GM19395 (cell line): ENCODE data around the gene PACSIN2.

Experiments
- ATAC-seq: cut with Tn5 transposase; IDR thresholded peaks from one replicate; pipeline ENCODE4 v1.9.1; 2021; ENCODE audit warnings: mild to moderate bottlenecking, moderate library complexity; ENCODE audit not compliant: unreplicated experiment

The PACSIN2 gene

GRCh38 chr22:42909363-42910058 is 105.4 kb downstream of the PACSIN2 start:
- no peak for ATAC-seq

- ATAC-seq = no peak
Measured at GRCh38 chr22:42908374-42908746, 106.6 kb downstream of the PACSIN2 start.

GRCh38 chr22:42907404-42908373 is 107.3 kb downstream of the PACSIN2 start:
- no peak for ATAC-seq

- no peak for ATAC-seq
Measured at GRCh38 chr22:42906605-42907348, 108.2 kb downstream of the PACSIN2 start.

GRCh38 chr22:42905702-42906183 is 109.2 kb downstream of the PACSIN2 start:
- no peak for ATAC-seq

GRCh38 chr22:42905217-42905616 is 109.7 kb downstream of the PACSIN2 start:
- ATAC-seq = no peak

- ATAC-seq = no peak
Measured at GRCh38 chr22:42904050-42904449, 110.9 kb downstream of the PACSIN2 start.

- ATAC-seq = no peak
Measured at GRCh38 chr22:42902875-42903510, 112.0 kb downstream of the PACSIN2 start.

- no peak for ATAC-seq
Measured at GRCh38 chr22:42901790-42902508, 113.0 kb downstream of the PACSIN2 start.

- ATAC-seq = no peak
Measured at GRCh38 chr22:42897960-42898359, 117.0 kb downstream of the PACSIN2 start.

- ATAC-seq = no peak
Measured at GRCh38 chr22:42895541-42895981, 119.4 kb downstream of the PACSIN2 start.

GRCh38 chr22:42895087-42895486 is 119.9 kb downstream of the PACSIN2 start:
- no peak for ATAC-seq

GRCh38 chr22:42893371-42894150 is 121.4 kb downstream of the PACSIN2 start:
- no peak for ATAC-seq

GRCh38 chr22:42892571-42893316 is 122.2 kb downstream of the PACSIN2 start:
- ATAC-seq = no peak

GRCh38 chr22:42892156-42892555 is 122.8 kb downstream of the PACSIN2 start:
- ATAC-seq = no peak

GRCh38 chr22:42891696-42892095 is 123.3 kb downstream of the PACSIN2 start:
- no peak for ATAC-seq

- ATAC-seq = no peak
Measured at GRCh38 chr22:42891008-42891407, 123.9 kb downstream of the PACSIN2 start.

GRCh38 chr22:42889304-42889703 is 125.6 kb downstream of the PACSIN2 start:
- ATAC-seq = peak; percentile 68
